Stimulated activated CD4-positive, alpha-beta T cell treated with anti-CD3 and anti-CD28 coated beads, Interleukin-12 subunit alpha, Interleukin-12 subunit beta, amount 100 ng/mL, for 4 hours (primary cell): Measurements from ENCODE around the gene TBCD.

ENCODE experiments used
- DNase-seq: peaks from one replicate; pipeline ENCODE4 v3.0.0-alpha.2; 2020

TBCD gene

DNA sequence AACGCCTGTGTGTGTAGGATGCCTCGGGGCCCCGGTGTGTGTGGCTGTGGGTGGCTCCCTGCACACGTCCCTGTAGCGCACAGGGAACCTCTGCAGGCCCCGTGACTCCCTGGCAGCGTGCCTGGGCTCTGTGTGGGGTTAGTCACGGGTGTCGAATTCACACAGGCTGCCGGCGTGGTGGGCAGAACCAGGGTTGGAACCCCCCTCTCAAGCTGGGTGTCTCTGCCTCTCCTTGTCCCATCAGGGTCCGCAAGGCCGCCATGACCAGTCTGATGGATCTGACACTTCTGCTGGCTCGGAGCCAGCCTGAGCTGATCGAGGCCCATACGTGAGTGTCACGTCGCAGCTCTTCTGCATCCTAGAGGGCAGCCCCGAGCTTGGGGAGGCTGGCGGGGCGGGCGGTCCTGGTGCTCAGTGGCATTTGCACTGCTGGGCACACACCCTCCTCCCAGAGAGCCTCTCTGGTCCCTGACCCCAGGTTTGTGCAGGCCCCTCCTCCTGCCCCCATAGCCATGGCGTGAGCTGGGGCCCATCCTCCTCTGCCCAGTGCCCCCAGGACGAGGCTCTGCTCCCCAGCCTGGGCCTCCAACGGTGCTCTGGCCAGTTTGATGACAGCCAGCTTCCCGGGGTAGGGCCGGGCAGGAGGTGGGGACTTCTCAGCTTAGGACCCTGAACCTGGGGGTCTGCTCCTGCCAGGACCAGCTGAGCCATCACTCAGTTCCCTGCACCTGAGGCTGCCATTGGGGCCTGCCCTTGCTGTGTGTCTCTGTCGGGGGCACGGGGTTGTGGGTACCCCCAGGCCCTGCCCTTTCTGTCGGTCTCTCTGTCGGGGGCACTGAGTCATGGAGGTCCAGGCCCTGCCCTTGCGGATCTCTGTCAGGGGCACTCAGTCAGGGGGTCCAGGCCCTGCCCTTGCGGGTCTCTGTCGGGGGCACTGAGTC is 176.1 kb downstream of the TBCD start:
- DNase-seq: no peak

DNA sequence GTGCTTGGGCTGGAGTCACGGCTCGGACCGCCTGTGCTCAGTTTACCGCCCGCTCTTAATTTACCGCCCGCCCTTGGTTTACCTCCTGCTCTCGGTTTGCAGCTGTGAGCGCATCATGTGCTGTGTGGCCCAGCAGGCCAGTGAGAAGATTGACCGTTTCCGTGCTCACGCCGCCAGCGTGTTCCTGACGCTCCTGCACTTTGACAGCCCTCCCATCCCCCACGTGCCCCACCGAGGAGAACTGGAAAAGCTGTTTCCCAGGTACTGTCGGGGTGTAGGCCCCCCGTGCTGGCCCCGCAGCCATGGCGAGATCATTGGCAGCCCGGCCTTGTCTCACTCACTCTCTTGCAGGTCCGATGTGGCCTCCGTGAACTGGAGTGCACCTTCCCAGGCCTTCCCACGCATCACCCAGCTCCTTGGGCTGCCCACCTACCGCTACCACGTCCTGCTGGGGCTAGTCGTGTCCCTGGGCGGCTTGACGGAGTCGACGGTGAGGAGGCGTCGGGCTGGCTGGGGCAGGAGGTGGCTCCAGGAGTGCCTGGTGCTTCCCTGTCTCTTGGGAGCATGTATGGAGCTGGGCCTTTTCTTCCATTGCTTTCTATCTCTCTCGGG is 177.3 kb downstream of the TBCD start:
- no peak for DNase-seq

DNA sequence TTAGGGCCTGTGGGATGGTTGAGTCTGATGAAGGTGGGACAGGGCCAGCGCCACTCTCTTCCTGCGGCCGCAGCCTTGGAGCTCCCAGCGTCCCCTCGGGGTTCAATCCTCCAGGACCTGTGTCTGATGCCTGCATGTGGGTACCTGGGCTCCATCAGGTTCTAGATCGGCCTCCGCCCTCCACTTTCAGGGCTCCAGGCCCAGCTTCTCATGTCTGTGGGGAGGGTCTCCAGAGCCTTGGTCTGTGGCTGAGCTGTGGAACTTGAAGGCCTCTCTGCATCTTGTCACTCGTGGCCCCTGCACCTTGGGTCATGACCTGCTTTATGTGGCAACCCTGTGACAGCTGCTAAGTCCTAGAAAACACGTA is 177.8 kb downstream of the TBCD start:
- no peak for DNase-seq

DNA sequence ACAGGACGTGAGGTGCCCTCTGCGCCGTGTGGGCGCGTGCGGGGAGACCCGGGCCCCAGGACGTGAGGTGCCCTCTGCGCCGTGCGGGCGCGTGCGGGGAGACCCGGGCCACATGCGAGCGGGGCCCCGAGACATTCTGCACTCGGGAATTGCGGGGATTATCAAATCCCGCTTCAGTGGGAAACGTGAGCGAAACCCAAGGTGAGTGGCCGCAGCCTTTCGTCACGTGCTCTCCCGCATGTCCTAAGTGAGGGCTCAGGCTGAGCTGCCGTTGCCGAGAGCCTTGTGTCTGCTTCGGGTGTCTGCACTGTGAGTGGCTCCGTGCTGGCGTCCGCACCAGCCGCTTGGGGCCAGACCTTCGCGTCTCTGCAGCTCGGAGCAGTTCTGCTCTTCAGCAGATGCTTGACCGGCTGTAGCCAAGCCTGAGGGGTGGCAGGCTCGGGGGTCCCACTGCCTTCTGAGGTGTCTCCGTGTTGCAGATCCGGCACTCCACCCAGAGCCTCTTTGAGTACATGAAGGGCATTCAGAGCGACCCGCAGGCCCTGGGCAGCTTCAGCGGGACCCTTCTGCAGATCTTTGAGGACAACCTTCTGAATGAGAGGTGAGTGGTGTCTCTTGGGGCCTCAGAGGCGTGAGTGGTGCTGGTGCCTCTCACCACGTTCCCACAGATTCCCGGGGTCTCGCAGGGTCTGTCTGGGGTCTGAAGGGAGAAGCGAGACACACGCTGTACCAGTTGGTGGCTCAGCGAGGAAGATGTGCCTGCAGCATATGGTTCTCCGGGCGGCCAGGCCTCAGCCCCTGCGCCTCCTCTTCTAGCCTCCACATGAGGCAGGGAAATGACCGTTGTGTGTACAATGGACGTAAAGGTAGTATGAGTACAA is 178.4 kb downstream of the TBCD start:
- no peak for DNase-seq

DNA sequence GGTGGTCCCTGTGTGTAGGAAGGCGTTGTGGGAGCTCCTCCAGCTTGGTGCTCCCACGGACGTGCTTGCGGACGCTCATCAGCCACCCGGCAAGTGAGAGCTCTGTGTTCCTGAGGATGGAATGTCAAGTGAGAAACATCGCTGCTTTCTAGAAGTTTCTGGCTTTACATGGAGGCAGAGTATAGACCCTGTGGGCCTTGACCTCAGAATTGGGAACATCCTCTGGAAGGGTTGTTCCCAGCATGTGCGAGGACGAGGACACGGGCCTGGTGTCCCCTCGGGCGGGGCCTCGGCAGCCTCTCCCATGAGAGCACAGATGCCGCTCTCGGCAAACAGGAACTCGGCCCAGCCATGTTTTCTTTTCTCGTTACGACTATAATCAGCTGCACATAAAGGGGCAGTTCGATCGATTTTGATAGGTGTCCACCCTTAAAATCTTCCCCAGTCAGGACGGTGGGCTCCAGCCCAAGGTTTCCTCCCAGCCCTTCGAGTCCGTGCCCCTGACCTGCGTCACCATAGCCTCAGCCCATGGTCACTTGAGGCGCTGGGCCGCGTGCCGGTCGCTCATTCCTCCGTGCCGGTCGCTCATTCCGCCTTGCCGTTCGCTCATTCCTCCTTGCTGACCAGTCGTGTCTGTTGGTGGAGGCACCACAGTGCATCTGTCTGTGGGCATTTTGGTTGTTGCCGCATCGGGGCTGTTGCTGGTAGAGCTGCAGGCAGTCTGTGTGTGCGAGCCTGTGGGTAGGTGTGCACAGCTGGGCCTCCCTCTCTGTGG is 179.2 kb downstream of the TBCD start:
- DNase-seq: no peak

DNA sequence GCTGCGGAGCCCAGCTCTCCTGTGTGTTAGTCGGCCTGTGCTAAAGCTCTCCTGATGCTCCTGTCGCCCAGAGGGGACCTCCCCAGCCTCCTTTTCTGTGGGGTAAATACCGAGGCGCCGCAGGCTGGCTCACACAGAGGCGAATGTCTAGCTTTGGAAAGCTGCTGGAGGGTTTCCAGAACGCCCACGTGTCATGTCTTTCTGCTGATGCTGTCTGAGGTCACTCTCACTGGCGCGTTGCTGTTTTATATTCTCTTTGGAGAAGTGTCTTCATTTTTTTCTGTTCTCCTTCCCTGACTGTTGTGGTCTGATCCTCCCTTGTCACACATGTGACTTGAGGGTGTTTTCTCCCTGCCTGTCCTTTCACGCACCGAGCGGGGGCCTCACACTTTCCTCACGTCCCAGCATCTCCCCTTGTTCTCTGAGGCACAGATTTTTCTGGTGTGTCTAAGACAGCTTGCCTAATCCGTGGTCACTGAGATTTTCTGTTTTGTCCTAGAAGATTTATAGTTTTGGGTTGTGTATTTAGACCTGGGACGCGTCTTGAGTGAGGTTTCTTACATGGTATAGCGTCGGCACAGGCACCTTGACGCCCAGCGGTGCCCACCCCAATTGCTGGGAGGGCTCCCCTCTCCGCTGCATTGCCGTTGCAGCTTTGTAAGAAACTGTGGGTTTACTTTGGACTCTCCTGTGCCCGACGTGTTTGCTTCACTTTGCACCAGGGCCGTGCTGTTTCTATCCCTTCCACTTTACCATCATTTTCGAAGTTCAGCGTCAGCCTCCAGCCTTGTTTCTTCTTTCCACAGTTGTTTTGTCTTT is 180.0 kb downstream of the TBCD start:
- DNase-seq: no peak

DNA sequence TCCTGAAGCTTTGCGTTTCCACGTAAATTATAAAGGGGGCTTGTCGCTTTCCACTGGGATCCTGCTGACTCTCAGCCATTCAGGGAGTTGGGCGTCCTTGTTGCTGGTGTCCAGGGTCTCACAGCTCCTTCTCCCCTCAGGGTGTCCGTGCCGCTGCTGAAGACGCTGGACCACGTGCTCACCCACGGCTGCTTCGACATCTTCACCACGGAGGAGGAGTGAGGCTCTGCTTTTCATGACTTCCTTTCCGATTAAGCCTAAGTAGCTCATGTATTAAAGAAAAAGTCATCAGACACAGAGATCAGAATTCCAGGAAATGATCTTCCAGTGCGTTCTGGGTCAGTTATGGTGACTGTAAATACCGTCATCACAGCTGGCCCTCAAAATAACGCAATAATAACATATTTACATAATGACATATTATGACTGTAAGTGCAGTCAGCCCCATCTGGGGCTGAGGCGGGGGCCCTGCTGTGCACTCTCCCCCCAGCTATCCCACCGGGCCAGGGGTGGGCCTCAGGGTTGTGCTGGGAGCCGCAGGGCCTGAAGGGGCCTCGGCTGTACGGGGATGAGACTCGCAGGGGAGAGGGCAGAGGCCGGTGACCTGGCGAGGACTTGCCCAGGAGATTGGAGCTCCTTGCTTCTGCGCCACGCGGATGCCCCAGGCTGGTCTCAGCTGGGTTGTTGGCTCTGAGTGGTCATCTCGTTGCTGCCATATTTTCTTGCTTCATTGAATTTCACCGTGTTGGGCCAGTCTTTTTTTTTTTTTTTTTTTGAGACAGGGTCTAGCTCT is 180.8 kb downstream of the TBCD start:
- no peak for DNase-seq

DNA sequence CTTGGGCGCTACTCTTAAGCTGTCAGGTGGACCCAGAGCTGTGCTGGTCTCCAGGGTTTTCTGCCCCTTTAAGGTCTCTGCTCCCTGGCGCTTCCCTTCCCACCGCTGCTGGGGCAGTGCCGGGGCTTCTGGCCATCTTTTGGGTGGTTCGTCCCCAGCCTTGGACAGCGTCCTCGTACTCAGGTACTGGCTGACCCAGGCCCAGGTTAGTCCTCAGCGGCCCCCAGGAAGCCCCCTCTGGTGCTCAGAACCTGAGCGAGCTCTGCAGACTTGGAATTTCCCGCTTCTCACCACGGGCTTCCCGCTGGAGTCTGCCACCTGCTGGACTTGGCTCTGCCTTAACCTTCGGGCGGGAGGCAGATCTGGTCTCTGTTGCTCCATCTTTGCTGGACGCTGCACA is 182.0 kb downstream of the TBCD start:
- no peak for DNase-seq

DNA sequence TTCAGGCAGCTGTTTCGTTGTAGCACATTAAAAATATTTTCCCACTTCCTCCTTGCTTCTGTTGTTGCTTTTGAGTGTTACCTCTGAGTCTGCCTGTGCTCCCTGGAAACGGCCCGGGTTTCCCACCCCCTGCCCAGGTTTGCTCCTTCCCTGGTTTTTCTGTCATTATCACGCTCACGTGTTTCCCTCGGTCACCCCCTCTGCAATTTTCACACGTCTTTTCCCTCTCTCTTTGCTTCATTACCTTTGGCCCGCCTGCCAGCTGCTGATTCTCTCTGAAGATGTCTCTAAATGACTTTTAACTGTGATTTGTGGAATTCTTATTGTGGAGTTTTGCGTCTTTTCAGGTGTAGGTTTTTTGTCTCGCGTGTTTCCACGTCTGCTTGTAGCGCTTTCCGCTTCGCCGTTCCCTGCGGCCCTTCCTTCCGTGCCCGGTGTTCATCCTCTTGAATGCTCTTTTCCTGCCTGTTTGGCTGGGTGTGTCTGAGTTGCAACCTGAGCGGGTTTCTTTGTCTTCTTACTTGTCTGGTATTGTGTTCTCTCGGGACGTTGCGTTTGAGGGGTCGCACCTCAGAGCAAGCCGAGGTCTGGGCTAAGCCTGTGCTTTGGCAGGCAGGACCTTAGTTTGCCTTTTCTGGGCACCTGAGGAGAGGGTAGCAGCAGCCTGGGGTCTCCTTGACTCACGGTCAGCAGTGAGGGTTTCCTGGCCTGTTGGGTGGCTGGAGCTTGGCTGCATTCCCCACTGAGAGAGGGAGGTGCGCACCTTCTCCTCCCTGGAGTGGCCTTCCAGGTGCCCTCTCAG is 184.3 kb downstream of the TBCD start:
- no peak for DNase-seq

DNA sequence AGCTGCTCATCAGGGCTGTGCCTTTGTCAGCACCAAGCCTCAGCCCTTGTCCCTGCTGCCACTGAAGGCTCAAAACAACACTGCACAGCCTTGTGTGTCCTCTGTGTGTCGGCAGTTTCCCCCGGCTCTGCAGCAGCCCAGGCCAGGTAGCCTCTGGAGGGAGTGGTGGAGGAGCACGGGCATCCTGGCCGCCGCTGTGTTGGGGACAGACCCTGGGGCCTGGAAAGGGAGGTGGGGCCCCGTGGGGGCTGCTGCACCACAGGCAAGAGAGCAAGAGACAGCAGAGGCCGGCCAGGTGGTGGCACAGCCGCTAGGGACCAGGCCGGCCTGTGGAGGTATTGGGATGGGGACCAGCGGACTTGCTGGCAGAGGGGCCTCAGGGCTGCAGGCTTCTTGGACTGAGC is 184.9 kb downstream of the TBCD start:
- no peak for DNase-seq

DNA sequence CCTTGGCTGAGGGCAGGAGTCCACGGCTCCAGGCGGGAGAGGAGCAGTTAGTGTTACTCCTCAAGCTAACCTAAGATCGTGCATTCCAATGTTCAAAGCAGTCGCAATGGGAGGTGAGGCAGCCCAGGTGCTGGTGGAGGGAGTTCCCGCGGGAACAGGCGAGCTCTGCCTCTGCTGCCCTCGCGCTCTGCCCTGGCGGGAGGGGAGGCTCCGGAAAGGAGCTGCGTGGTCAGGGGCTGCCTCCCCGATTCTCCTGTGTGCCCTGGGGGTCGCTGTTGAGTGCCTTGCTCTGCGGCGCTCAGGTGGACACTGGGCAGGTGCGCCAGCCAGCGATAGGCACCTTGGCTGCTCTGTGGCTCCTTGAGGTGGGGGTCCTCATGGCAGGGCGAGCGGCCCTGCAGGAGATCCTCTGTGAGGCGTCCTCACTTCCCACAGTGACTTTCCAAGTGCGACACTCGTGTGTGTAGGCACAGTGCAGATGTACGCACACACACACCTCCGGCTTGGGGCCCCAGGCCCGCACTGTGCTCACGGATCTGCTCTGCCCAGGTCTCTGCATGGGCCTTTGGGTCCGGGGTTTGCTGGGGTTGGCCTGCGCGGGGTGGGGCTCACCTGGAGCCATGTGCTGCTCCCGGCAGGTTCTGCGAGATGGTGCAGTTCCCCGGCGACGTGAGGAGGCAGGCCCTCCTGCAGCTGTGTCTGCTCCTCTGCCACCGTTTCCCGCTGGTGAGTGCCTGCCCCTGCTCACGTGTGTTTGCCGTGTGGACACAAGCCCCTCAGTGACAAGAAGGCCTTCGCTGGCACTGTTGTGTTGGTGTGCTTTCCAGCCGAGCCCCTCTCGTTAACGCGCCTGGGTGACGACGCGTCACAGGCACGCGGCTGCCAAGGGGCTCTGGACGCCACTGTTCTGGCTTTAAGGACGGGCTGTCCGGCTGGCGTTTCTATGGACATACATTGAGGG is 185.8 kb downstream of the TBCD start:
- no peak for DNase-seq

DNA sequence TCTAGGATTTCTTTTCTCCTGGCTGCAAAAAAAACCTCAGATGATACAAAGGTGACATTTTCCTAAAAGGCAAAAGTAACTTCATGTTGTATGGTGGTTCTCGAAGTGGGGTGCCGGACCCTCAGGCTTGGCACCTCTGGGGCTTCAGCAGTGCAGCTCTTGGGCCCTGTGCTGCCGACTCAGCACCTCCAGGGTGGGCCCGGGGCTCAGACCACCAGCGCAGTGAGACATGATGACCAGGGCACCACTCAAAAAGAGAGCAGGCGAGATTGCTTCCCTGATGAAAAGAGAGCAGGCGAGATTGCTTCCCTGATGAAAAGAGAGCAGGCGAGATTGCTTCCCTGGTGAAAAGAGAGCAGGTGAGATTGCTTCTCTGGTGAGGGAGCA is 186.6 kb downstream of the TBCD start:
- DNase-seq: no peak

DNA sequence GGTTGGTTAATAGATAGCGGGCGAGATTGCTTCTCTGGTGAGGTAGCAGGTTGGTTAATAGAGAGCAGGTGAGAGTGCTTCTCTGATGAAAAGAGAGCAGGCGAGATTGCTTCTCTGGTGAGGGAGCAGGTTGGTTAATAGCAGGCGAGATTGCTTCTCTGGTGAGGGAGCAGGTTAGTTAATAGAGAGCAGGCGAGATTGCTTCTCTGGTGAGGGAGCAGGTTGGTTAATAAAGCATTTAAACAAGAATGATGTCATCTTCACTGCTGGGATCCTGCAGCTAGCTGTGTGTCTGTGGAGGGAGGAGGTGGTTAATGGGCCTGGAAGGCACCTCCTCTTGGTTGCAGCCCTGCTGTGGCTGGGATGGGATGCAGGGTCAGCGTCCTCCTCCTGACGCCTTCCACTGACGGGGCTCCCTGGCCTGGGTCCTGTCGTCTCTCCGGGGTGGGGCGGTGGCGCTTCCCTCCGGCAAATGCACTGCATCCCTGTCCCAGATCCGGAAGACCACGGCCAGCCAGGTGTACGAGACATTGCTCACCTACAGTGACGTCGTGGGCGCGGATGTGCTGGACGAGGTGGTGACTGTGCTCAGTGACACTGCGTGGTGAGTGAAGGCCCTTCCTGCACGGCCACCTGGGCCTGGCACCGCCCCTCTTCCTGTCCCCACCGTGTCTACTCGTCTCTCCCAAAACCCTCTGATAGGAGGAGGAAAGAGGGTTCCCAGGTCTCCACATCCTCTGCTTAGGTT is 187.2 kb downstream of the TBCD start:
- no peak for DNase-seq

DNA sequence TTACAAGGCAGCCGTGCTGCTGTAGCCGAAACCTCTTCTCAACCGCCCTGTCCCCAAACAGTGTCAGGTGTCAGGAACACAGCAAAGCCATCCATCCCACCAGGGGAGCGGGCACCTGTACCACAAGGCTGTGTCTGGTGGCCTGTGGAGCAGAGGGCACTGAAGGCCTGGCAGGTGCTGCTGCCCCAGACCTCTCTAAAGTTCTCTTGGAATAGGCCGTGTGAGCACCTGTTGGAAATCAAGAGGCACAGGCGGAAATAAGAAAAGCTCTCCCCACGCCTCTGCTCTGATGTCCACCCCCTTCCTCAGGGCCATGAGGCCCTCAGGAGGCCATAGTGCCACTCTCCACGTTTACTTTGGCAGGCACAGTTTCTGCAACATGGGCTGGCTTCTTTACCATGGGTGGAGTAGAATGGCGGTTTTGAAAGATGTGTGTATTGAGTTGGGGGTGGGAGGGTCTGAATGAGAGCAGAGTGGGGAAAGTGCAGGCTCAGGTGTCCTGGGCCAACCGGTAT is 187.8 kb downstream of the TBCD start:
- no peak for DNase-seq

DNA sequence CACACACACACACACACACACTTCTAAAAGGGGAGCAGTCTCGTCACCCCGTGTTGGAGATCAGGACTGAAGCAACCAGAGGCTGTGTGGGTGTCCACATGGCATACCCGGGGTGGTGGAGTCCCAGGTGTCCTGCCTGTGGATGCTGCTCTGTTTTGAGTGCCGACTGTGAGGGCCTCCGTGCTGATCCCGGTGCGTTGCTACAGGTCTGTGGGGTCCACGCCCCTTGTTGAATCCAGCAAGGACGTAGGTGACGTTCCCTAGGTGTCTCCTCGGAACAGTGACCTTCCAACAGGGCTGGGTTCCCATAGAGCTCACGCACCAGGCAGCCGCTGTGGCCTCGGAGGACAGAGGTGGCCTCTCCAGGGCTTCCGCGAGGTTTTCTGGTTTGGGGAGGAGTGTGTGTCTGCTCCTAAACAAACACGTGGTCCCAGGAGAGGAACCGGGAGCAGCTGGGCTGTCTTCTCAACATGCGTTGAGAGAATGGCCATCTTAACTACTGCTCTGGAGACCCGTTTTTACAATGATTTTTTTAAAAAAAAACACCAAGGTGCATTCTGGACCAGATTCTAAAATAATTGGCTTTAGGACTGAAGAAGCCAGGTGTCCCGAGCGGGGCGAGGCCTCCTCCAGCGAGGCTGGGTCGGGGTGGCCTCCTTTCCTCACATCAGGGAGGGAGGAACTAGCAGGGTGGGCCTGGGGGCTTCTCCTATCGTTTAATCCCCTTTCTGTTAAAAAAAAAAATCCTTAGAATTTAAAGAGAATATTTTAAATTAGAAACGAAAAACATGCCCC is 188.6 kb downstream of the TBCD start:
- DNase-seq: no peak

DNA sequence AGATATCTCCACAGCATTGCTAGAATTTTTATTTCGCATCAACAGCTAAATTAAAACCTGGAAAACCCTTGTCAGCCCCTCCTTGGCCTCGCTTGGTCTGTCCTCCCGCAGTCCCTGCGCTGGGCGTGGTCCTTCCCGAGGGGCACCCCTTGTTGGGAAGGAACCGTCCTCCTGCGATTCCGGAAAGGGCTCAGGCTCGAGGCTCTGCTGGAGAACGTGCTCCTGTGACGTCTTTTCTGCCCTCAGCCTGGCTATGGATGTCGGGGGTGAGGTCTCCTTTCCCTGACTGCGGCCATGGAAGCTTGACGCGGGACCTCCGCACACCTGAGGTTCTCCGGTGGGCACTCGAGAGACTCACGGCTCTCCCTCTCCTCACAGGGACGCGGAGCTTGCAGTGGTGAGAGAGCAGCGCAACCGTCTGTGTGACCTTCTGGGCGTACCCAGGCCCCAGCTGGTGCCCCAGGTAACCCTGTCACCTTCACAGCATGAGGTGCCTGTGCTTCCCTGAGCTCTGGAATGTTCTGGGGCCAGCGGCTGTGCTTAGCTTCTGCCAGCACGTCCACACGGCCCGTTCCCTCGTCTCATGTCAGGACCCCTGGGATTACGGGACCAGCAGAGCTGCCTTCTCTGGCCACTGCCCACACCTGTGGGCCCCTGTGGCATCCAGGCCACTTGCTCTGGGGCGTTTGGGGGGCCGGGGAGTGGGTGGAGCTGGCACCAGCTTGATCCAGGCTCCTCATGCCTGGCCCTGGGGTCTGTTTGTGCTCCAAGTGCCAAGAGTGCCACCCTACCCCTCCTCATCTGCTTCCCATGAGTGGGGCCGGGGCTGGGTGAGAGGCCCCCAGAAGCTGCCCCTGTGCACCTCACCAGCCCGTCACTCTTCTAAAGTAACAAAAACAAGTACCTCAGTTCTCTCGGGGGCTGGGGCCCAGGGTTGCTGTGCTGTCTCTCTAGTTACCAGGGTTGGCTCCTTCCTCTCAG is 189.4 kb downstream of the TBCD start:
- no peak for DNase-seq
